ENCODE data around the gene ITFG2.

Gene ITFG2

DNA sequence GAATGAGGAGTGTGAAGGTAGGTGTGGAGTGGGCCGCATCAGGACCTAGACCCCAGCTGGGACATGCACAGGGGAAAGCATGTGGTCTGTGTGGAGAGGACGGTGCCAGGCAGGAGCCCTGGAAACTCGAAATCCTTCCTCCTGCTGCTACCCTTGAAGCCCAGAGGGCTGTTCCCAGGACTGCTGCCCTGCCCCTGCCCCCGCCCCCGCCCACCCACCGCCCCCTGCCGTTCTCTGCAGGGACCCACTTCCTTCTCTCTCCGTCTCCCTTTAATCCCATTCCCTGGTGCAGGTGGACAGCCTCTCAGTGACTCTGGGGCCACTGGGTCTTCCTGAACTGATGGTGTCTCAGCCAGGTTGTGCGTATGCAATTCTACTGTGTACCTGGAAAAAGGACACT is 8.0 kb downstream of the ITFG2 start:
- no peaks in the 10 kb centered on the region for H3K27me3 ChIP-seq (ENCODE audit: insufficient read depth, low read length, poor library complexity)
- H3K79me2 ChIP-seq (ENCODE audit: insufficient read depth, low read length), result peaks cover 6% of the 10 kb centered on the region
- DNase-seq (no peak), ATAC-seq (ENCODE audit: insufficient read depth, low read depth) (no peak)
- H3K9ac ChIP-seq (ENCODE audit: low read depth, low read length), result no peak overlapping the region
- H4K20me1 ChIP-seq (ENCODE audit: insufficient read depth, low read length), result peaks cover 4% of the 10 kb centered on the region; the same call in 1 of the 2 replicates
- no peak overlapping the region for H3K4me2 ChIP-seq (ENCODE audit: insufficient read depth, low read length)
- no peak overlapping the region for H3K4me3 ChIP-seq (ENCODE audit: low read depth in 1 of 2, low read length in 2 of 2)
- H3K9me3 ChIP-seq (ENCODE audit: insufficient read depth, low read length, severe bottlenecking), result no peaks in the 10 kb centered on the region
- H2AFZ ChIP-seq (ENCODE audit: low read depth, low read length), result no peak overlapping the region
- no peak overlapping the region for H3K27ac ChIP-seq (ENCODE audit: low read length)
- TF ChIP-seq, protein P1, sequence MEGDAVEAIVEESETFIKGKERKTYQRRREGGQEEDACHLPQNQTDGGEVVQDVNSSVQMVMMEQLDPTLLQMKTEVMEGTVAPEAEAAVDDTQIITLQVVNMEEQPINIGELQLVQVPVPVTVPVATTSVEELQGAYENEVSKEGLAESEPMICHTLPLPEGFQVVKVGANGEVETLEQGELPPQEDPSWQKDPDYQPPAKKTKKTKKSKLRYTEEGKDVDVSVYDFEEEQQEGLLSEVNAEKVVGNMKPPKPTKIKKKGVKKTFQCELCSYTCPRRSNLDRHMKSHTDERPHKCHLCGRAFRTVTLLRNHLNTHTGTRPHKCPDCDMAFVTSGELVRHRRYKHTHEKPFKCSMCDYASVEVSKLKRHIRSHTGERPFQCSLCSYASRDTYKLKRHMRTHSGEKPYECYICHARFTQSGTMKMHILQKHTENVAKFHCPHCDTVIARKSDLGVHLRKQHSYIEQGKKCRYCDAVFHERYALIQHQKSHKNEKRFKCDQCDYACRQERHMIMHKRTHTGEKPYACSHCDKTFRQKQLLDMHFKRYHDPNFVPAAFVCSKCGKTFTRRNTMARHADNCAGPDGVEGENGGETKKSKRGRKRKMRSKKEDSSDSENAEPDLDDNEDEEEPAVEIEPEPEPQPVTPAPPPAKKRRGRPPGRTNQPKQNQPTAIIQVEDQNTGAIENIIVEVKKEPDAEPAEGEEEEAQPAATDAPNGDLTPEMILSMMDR (IDR thresholded peaks at IDR 0.05; ENCODE audit: borderline replicate concordance, extremely low read depth, low read length, poor library complexity, severe bottlenecking), result no peak
- TF ChIP-seq EZH2 (IDR thresholded peaks at IDR 0.05; ENCODE audit: borderline replicate concordance, low read depth, low read length, severe bottlenecking), result no peak
- H3K4me1 ChIP-seq (ENCODE audit: insufficient read depth, low read length), result no peaks in the 10 kb centered on the region
- H3K36me3 ChIP-seq (ENCODE audit: insufficient read depth, low read length), result peaks cover 83% of the 10 kb centered on the region

DNA sequence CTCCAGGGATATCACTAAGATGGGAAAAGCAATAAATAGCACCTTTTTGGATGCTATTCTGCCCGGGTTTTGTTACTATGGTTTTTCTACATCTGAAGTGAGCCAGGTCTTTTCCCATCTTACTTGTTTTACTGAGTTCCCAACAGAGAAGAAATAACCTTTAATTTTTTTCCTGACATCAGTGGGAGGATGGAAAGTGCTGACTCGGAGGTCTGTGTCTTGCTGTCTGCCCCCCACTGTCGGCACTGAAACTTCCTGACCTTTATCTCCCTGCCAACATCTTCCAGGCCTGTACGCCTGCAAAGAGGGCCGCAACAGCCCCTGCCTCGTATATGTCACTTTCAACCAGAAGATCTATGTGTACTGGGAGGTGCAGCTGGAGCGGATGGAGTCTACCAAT is 11.0 kb downstream of the ITFG2 start:
- H3K4me3 ChIP-seq (ENCODE audit: low read depth in 1 of 2, low read length in 2 of 2), result no peak overlapping the region
- H3K36me3 ChIP-seq (ENCODE audit: insufficient read depth, low read length), result peaks cover 91% of the 10 kb centered on the region
- no peak for ATAC-seq (ENCODE audit: insufficient read depth, low read depth)
- no peaks in the 10 kb centered on the region for H3K79me2 ChIP-seq (ENCODE audit: insufficient read depth, low read length)
- no peak overlapping the region for H3K9ac ChIP-seq (ENCODE audit: low read depth, low read length)
- H3K4me2 ChIP-seq (ENCODE audit: insufficient read depth, low read length), result no peak overlapping the region
- no peak overlapping the region for H2AFZ ChIP-seq (ENCODE audit: low read depth, low read length)
- H4K20me1 ChIP-seq (ENCODE audit: insufficient read depth, low read length), result no peaks in the 10 kb centered on the region; the same call in 1 of the 2 replicates
- H3K27me3 ChIP-seq (ENCODE audit: insufficient read depth, low read length, poor library complexity), result no peaks in the 10 kb centered on the region
- no peak overlapping the region for H3K27ac ChIP-seq (ENCODE audit: low read length)
- H3K9me3 ChIP-seq (ENCODE audit: insufficient read depth, low read length, severe bottlenecking), result no peaks in the 10 kb centered on the region
- H3K4me1 ChIP-seq (ENCODE audit: insufficient read depth, low read length), result no peaks in the 10 kb centered on the region
- TF ChIP-seq EZH2 (IDR thresholded peaks at IDR 0.05; ENCODE audit: borderline replicate concordance, low read depth, low read length, severe bottlenecking), result no peak
- TF ChIP-seq, protein P1 (IDR thresholded peaks at IDR 0.05; ENCODE audit: borderline replicate concordance, extremely low read depth, low read length, poor library complexity, severe bottlenecking), result no peak
- no peak for DNase-seq

DNA sequence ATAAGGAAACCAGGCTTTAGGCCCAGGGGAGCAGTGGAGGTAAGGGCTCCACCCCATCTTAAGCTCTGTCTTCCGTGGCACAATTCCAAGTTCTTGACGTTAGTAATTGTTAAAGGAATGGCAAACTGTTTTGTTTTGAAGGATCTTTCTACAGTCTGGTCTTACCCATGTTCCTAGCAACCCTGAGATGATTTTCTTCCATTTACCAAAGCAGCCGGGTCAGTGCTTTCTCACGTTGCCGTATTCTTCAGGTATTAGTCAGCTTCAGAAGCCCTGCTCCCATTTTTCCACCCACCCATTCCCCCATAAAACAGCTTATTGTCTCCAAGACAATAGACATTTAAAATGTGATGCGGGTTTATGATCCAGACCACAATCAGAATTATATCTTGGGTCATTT is 12.1 kb downstream of the ITFG2 start:
- DNase-seq (no peak), ATAC-seq (ENCODE audit: insufficient read depth, low read depth) (no peak)
- no peak for TF ChIP-seq EZH2 (IDR thresholded peaks at IDR 0.05; ENCODE audit: borderline replicate concordance, low read depth, low read length, severe bottlenecking)
- TF ChIP-seq, protein P1 (IDR thresholded peaks at IDR 0.05; ENCODE audit: borderline replicate concordance, extremely low read depth, low read length, poor library complexity, severe bottlenecking), result no peak
- H3K4me1 ChIP-seq (ENCODE audit: insufficient read depth, low read length), result no peaks in the 10 kb centered on the region
- no peaks in the 10 kb centered on the region; the same call in 1 of the 2 replicates for H4K20me1 ChIP-seq (ENCODE audit: insufficient read depth, low read length)
- H3K79me2 ChIP-seq (ENCODE audit: insufficient read depth, low read length), result no peaks in the 10 kb centered on the region
- no peak overlapping the region for H2AFZ ChIP-seq (ENCODE audit: low read depth, low read length)
- no peaks in the 10 kb centered on the region for H3K9me3 ChIP-seq (ENCODE audit: insufficient read depth, low read length, severe bottlenecking)
- H3K27me3 ChIP-seq (ENCODE audit: insufficient read depth, low read length, poor library complexity), result no peaks in the 10 kb centered on the region
- peaks cover 83% of the 10 kb centered on the region for H3K36me3 ChIP-seq (ENCODE audit: insufficient read depth, low read length)
- no peak overlapping the region for H3K4me3 ChIP-seq (ENCODE audit: low read depth in 1 of 2, low read length in 2 of 2)
- H3K27ac ChIP-seq (ENCODE audit: low read length), result no peak overlapping the region
- H3K4me2 ChIP-seq (ENCODE audit: insufficient read depth, low read length), result no peak overlapping the region
- no peak overlapping the region for H3K9ac ChIP-seq (ENCODE audit: low read depth, low read length)

DNA sequence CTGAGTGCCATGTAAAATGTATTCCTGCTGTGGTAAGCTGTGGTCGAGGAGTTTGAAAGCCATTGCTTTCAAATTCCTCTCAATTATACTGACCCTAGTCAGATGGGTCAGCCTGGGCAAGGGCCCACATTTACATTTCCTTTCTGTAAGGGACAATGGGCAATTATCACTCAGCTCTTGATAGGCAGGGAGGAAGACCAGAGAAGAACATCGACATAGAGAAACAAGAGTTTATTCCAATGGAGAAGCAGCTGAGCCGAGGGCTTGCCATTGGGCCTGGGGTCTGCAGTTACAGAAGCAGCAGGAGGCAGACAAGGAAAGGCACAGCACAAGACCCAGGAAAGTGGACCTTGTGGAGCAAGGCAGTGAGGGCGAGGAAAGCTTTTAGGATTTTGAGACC is 12.7 kb downstream of the ITFG2 start:
- Histone ChIP-seq H3K36me3 (ENCODE audit: insufficient read depth, low read length) (peaks cover 78% of the 10 kb centered on the region), H3K4me1 (ENCODE audit: insufficient read depth, low read length) (no peaks in the 10 kb centered on the region), H4K20me1 (ENCODE audit: insufficient read depth, low read length) (no peaks in the 10 kb centered on the region; the same call in 1 of the 2 replicates), H3K27ac (ENCODE audit: low read length) (no peak overlapping the region), H3K4me2 (ENCODE audit: insufficient read depth, low read length) (no peak overlapping the region), H3K9ac (ENCODE audit: low read depth, low read length) (no peak overlapping the region), H3K4me3 (ENCODE audit: low read depth in 1 of 2, low read length in 2 of 2) (no peak overlapping the region), H3K27me3 (ENCODE audit: insufficient read depth, low read length, poor library complexity) (no peaks in the 10 kb centered on the region), H3K9me3 (ENCODE audit: insufficient read depth, low read length, severe bottlenecking) (no peaks in the 10 kb centered on the region), H3K79me2 (ENCODE audit: insufficient read depth, low read length) (no peaks in the 10 kb centered on the region), H2AFZ (ENCODE audit: low read depth, low read length) (no peak overlapping the region)
- no peak for ATAC-seq (ENCODE audit: insufficient read depth, low read depth)
- TF ChIP-seq EZH2 (IDR thresholded peaks at IDR 0.05; ENCODE audit: borderline replicate concordance, low read depth, low read length, severe bottlenecking), result no peak
- TF ChIP-seq, protein P1 (IDR thresholded peaks at IDR 0.05; ENCODE audit: borderline replicate concordance, extremely low read depth, low read length, poor library complexity, severe bottlenecking), result no peak
- no peak for DNase-seq

Data from DND-41 (cell line).